Testis (tissue), 3 donors: ENCODE results near the gene NETO2. TPM values are rescaled to one million over a fixed set of nuclear protein-coding genes. Genes with fewer than 3 reads are reported as not detected.
"Not testable (repeated sequence)": the region's sequence is repeated elsewhere in the genome, so short reads cannot be mapped to it uniquely, and the experiment has no call there.

Experiments
- DNase-seq: peaks from one replicate; pipeline ENCODE4 v3.0.0-alpha.2; 2019
- H3K27ac ChIP-seq, 2 donors: fragments of 200-600 bp; sonication (generic); one replicate each; pipeline ENCODE4 v1.5.1; 2019
- H3K27me3 ChIP-seq: fragments of 200-600 bp; sonication (generic); one replicate; pipeline ENCODE4 v1.5.1; 2019
- H3K36me3 ChIP-seq: fragments of 200-600 bp; sonication (generic); one replicate; pipeline ENCODE4 v1.5.1; 2017; ENCODE audit warnings: low read depth; ENCODE audit errors: missing control alignments
- H3K4me1 ChIP-seq: fragments of 200-600 bp; sonication (generic); one replicate; pipeline ENCODE4 v1.5.1; 2019
- H3K4me3 ChIP-seq, 2 donors: fragments of 200-600 bp; sonication (generic); one replicate each; pipeline ENCODE4 v1.5.1; 2017 to 2019
- H3K9me3 ChIP-seq: fragments of 200-600 bp; sonication (generic); one replicate; pipeline ENCODE4 v1.5.1; 2017
- POLR2A ChIP-seq: fragments of 450-650 bp; IDR thresholded peaks from one replicate; pipeline ENCODE4 v1.6.1; 2017; ENCODE audit warnings: antibody characterized with exemption, mild to moderate bottlenecking, moderate library complexity
- WGBS, 2 donors: methylation state at CpG; one replicate each; pipeline ENCODE4 v1.1.5; 2018; 5-methylcytosine and 5-hydroxymethylcytosine counted together
- intact Hi-C: fragments of 100-400 bp; cut with DNase I; formaldehyde crosslinking; loops from one replicate; pipeline ENCODE4 v1.15.1; 2023; ENCODE audit warnings: low total_unique reads
- polyA plus RNA-seq: library from polyadenylated mRNA; stranded (reverse); fragments of 350-450 nt; fragmentation: Illumina TruSeq; extraction: RNeasy Lipid Tissue Mini Kit (QIAGEN cat#74804); gene quantifications from one replicate; pipeline ENCODE4 v1.2.3, GENCODE V29; 2014; ENCODE audit warnings: low read depth, low replicate concordance; ENCODE audit not compliant: insufficient read depth
- total RNA-seq, 2 donors: library from RNA; depleted of rRNA; stranded (reverse); fragments of >200 nt; gene quantifications; one replicate each; pipeline ENCODE4 v1.2.3, GENCODE V29; 2016
- TF ChIP-seq, protein P1 (sequence below), 3 experiments: fragments of 450-650 bp in 2 of 3; fragments of 200-600 bp in 1 of 3; sonication (generic) in 1 of 3; IDR thresholded peaks; one replicate each; pipeline ENCODE4 v1.5.1; 2016 to 2019; ENCODE audit warnings: antibody characterized with exemption in 3 of 3, mild to moderate bottlenecking in 2 of 3, moderate library complexity in 1 of 3

NETO2 gene
- total and polyA plus RNA-seq, 3 donors from 2014 or later = 12.3 to 24.2 (median 23.5) TPM

GRCh38 chr16:47127541-47127940, 16.2 kb downstream of the NETO2 start:
- intact Hi-C loops = no loop called here
- Histone ChIP-seq H3K27ac (no peak overlapping the region), H3K4me1 (no peaks in the 10 kb centered on the region), H3K27me3 (no peaks in the 10 kb centered on the region), H3K36me3 (no peaks in the 10 kb centered on the region), H3K9me3 (no peaks in the 10 kb centered on the region), H3K4me3 (no peak overlapping the region)
- WGBS, 2 donors = 88 to 89% methylated on average over 3 of the region's 3 CpGs
- DNase-seq = no peak
- TF ChIP-seq POLR2A = no peak
- TF ChIP-seq, protein P1, sequence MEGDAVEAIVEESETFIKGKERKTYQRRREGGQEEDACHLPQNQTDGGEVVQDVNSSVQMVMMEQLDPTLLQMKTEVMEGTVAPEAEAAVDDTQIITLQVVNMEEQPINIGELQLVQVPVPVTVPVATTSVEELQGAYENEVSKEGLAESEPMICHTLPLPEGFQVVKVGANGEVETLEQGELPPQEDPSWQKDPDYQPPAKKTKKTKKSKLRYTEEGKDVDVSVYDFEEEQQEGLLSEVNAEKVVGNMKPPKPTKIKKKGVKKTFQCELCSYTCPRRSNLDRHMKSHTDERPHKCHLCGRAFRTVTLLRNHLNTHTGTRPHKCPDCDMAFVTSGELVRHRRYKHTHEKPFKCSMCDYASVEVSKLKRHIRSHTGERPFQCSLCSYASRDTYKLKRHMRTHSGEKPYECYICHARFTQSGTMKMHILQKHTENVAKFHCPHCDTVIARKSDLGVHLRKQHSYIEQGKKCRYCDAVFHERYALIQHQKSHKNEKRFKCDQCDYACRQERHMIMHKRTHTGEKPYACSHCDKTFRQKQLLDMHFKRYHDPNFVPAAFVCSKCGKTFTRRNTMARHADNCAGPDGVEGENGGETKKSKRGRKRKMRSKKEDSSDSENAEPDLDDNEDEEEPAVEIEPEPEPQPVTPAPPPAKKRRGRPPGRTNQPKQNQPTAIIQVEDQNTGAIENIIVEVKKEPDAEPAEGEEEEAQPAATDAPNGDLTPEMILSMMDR (IDR thresholded peaks at IDR 0.05) = no peak

GRCh38 chr16:47125757-47126156, 18.0 kb downstream of the NETO2 start:
- H3K27me3 ChIP-seq = no peaks in the 10 kb centered on the region
- H3K4me1 ChIP-seq = no peaks in the 10 kb centered on the region
- no peaks in the 10 kb centered on the region for H3K36me3 ChIP-seq
- intact Hi-C loops = no loop called here
- no peak overlapping the region for H3K27ac ChIP-seq
- no peaks in the 10 kb centered on the region for H3K9me3 ChIP-seq
- H3K4me3 ChIP-seq = no peak overlapping the region
- no peak for TF ChIP-seq POLR2A
- TF ChIP-seq, protein P1 (IDR thresholded peaks at IDR 0.05) = no peak
- no peak for DNase-seq
- WGBS, 2 donors = 78 to 83% methylated on average over 4 of the region's 4 CpGs

GRCh38 chr16:47113130-47113529, 30.6 kb downstream of the NETO2 start:
- TF ChIP-seq POLR2A = no peak
- TF ChIP-seq, protein P1 (IDR thresholded peaks at IDR 0.05) = no peak
- Histone ChIP-seq H3K9me3 (no peaks in the 10 kb centered on the region), H3K36me3 (no peaks in the 10 kb centered on the region), H3K27me3 (no peaks in the 10 kb centered on the region), H3K4me3 (no peak overlapping the region), H3K27ac (no peak overlapping the region), H3K4me1 (no peaks in the 10 kb centered on the region)
- no peak for DNase-seq
- intact Hi-C loops = no loop called here
- 93% methylated on average over 2 of the region's 2 CpGs for WGBS, 2 donors

DNA sequence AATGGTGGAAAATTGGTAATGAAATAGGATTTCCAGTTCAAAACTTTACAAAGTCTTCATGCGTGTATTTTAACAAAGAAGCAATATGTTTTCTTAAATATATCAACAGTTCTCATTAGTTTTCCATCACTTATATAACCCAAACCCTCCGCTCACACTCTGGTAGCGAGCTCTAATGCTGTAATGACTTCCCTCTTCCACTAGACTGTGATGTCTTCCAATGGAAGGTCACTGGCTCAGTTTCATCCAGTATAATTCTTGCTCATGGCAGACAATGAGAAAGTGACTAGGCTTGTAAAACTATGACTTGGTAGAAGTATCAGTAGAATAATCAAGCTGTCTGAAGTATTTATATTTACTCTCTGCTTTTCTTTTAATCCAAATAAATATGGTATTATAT, 32.8 kb downstream of the NETO2 start:
- H3K36me3 ChIP-seq = no peaks in the 10 kb centered on the region
- no peaks in the 10 kb centered on the region for H3K9me3 ChIP-seq
- no peak overlapping the region for H3K27ac ChIP-seq
- 92 to 97% methylated on average over 3 of the region's 3 CpGs for WGBS, 2 donors
- no peak for DNase-seq
- no peaks in the 10 kb centered on the region for H3K27me3 ChIP-seq
- H3K4me1 ChIP-seq = no peaks in the 10 kb centered on the region
- no peak overlapping the region for H3K4me3 ChIP-seq
- TF ChIP-seq POLR2A = no peak
- TF ChIP-seq, protein P1 (IDR thresholded peaks at IDR 0.05) = no peak
- intact Hi-C loops = no loop called here

DNA sequence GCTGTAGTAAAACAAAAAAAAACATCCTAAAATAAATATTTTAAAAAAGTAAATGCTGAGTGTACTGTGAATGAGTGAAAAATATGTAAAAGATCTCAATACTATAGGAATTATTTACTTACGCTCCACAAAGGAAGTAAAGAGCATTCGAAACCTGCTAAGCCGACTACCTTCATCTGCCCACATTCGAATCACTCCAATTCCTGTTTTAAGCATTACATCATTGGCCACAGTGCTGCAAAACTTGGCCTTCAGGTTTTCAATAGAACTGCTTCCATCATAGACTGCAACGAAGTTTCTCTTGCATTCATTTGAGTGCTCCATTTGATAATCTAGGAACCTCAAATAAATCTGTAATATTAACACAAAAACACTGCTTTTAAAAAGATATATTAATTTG, 34.4 kb downstream of the NETO2 start:
- H3K27me3 ChIP-seq = no peaks in the 10 kb centered on the region
- no peak for TF ChIP-seq POLR2A
- TF ChIP-seq, protein P1 (IDR thresholded peaks at IDR 0.05) = no peak
- 88 to 93% methylated on average over 5 of the region's 5 CpGs for WGBS, 2 donors
- H3K27ac ChIP-seq = no peak overlapping the region
- H3K4me1 ChIP-seq = no peaks in the 10 kb centered on the region
- no peaks in the 10 kb centered on the region for H3K9me3 ChIP-seq
- H3K36me3 ChIP-seq = no peaks in the 10 kb centered on the region
- intact Hi-C loops = no loop called here
- DNase-seq = no peak
- no peak overlapping the region for H3K4me3 ChIP-seq

GRCh38 chr16:47102921-47103320, 40.8 kb downstream of the NETO2 start:
- H3K4me1 ChIP-seq, intact Hi-C loops, DNase-seq, H3K4me3 ChIP-seq, H3K36me3 ChIP-seq, H3K9me3 ChIP-seq, H3K27me3 ChIP-seq, H3K27ac ChIP-seq: not testable (repeated sequence)
- 92 to 96% methylated on average over 4 of the region's 4 CpGs for WGBS, 2 donors

GRCh38 chr16:47097154-47097553, 46.6 kb downstream of the NETO2 start:
- H3K4me3 ChIP-seq, intact Hi-C loops, H3K36me3 ChIP-seq, DNase-seq, H3K27me3 ChIP-seq, H3K4me1 ChIP-seq, H3K9me3 ChIP-seq, H3K27ac ChIP-seq: not testable (repeated sequence)
- 82% methylated on average over 6 of the region's 6 CpGs; no CpG with 5 or more reads in 1 of the 2 donors for WGBS, 2 donors
